Stimulated activated naive B cell treated with anti-CD40 and anti-IgM and Interleukin-4, amounts not matched to agents 10 μg/mL and 1 μg/mL and 100 μg/mL, for 72 hours (primary cell): ENCODE data around the gene ATP1A3.
A peak's percentile ranks its signal among the peaks of the same experiment; 100 is the strongest.
"Not testable (repeated sequence)": the region's sequence is repeated elsewhere in the genome, so short reads cannot be mapped to it uniquely, and the experiment has no call there.

Experiments
- ATAC-seq, 2 donors: fragments of 150-1000 bp; cut with Tn5 transposase; replicated peaks; 2 replicates each; pipeline ENCODE4 v1.10.0; 2021; ENCODE audit warnings: moderate library complexity in 1 of 2
- DNase-seq: peaks from one replicate; pipeline ENCODE4 v3.0.0; 2021
- H3K27ac Mint-ChIP-seq: one replicate; pipeline ENCODE4 v1.8.0; 2022; ENCODE audit warnings: mild to moderate bottlenecking, mixed read lengths
- H3K27me3 Mint-ChIP-seq, 2 donors: one replicate each; pipeline ENCODE4 v1.8.0; 2022; ENCODE audit warnings: mixed read lengths in 2 of 2
- H3K36me3 Mint-ChIP-seq, 2 donors: one replicate each; pipeline ENCODE4 v1.8.0; 2022; ENCODE audit warnings: mixed read lengths in 2 of 2, mild to moderate bottlenecking in 1 of 2
- H3K4me1 Mint-ChIP-seq, 2 donors: one replicate each; pipeline ENCODE4 v1.8.0; 2022; ENCODE audit warnings: mixed read lengths in 2 of 2, mild to moderate bottlenecking in 1 of 2
- H3K4me3 Mint-ChIP-seq, 2 donors: one replicate each; pipeline ENCODE4 v1.8.0; 2022; ENCODE audit warnings: mild to moderate bottlenecking in 2 of 2, mixed read lengths in 2 of 2, moderate library complexity in 1 of 2
- H3K9me3 Mint-ChIP-seq, 2 donors: one replicate each; pipeline ENCODE4 v1.8.0; 2022; ENCODE audit warnings: mixed read lengths in 2 of 2, mild to moderate bottlenecking in 1 of 2

ATP1A3 gene

DNA sequence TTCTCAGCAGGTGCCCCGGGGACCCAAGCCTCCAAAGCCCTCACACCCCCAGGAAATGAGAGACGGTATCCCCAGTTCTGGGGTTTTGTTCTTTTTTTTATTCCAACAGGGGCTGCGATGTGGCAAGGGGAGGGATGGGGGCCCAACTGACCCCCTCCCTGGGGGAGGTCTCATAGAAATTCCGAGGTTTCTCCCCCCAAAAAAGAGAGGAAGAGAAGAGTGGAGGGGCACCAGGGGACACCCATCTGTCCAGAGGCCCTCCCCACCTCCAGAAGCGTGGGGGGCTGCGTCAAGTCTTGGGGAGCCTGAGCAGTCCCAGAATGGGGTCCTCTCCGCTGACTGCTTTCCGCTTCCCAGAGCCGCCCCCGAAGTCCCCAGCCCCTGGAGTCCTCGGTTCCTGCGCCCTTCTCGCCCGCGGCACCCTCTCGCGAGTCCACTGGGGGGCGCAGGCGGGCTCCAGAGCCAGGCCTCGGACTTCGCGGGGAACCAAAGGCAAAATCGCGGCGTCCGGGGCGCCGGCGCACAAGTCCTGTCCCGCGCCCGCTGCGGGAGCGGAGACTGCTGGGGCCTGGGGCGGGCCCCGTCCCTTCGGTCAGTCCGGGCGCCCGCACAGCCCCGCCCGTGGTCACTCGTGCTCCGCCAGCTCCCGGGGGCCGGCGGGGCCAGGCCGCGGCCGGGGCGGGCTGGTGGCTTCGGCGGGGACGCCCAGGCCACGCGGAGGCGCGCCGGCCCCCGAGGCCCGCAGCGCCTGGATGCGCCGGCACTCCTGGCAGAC is 4.4 kb upstream of the ATP1A3 start:
- H3K4me1 Mint-ChIP-seq = peaks cover 32 to 33% of the 10 kb centered on the region in 2 donors

DNA sequence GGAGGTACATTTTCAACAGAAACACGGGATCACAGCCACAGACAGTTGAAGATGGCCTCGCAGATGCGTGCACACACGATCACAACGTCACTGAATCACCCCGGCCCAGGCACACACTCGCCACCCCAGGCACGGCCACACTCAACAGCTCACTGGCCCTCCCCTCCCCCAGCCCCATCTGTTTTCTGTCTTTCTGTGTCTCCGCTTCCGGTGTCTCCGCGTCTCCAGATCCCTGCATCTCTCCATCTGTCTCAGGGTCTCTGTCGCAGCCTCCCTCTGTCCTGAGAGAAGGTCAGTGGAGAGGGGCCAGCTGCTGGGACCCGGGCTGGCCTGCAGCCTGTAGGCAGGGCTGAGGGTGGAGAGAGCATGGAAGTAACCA is 3.8 kb upstream of the ATP1A3 start:
- peak overlapping the region; percentile 71 to 79 for H3K4me3 Mint-ChIP-seq
- H3K4me1 Mint-ChIP-seq = peaks cover 35 to 36% of the 10 kb centered on the region in 2 donors
- peak overlapping the region; percentile 79 for H3K27ac Mint-ChIP-seq

More for the DNA sequence above, 4.4 kb upstream of the ATP1A3 start:
- DNase-seq (peak; percentile 41), ATAC-seq (peak; percentile 27 to 31)
- peaks cover 65 to 76% of the 10 kb centered on the region in 2 donors for H3K27me3 Mint-ChIP-seq
- H3K36me3 Mint-ChIP-seq = no peaks in the 10 kb centered on the region
- H3K4me3 Mint-ChIP-seq = peak overlapping the region; percentile 71 to 79
- peak overlapping the region; percentile 79 for H3K27ac Mint-ChIP-seq
- no peaks in the 10 kb centered on the region for H3K9me3 Mint-ChIP-seq

DNA sequence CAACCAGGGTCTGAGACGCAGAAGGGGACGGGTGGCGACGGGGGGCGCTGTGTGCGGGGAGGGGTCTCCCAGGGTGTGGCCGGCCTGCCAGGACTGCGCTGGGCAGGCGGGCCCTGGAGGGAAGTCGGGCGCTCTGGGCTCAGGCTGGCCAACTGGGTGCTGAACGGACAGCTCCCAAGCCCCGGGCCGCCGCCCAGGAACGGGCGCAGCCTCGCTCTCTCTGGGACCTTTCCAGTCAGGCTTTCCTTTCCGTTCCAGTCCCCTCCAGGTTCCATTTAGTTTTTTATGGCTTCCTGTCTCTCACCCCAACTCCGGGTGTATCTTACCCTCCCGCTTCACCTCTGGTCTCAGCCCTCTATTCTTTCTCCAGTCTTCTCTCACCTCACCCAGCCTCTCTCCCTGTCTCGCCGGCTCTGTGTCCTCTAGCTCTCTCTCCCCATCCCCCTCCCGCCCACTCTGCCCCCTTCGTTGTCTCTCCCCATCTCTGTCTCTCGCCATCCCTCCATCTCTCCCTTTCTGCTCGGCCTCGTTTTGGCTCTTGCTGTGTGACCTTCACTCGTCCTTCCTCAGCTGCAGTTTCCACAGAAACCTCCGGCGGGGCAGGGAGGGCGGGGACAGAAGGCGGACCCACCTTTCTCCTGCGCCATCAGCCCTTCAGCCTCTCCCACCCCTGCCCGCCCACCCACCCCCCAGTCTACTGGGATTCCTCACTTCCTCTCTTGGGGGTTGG is 3.3 kb upstream of the ATP1A3 start:
- peak; percentile 17 for DNase-seq
- H3K27me3 Mint-ChIP-seq = peaks cover 66 to 78% of the 10 kb centered on the region in 2 donors
- peak overlapping the region; percentile 71 to 79 for H3K4me3 Mint-ChIP-seq
- H3K27ac Mint-ChIP-seq = peak overlapping the region; percentile 79
- no peaks in the 10 kb centered on the region for H3K9me3 Mint-ChIP-seq
- peaks cover 36 to 39% of the 10 kb centered on the region in 2 donors for H3K4me1 Mint-ChIP-seq
- no peaks in the 10 kb centered on the region for H3K36me3 Mint-ChIP-seq
- ATAC-seq = peak; percentile 46 to 51

More for the DNA sequence above, 3.8 kb upstream of the ATP1A3 start:
- ATAC-seq (peak; percentile 51 to 52), DNase-seq (peak; percentile 18)
- Mint-ChIP-seq H3K9me3 (no peaks in the 10 kb centered on the region), H3K27me3 (peaks cover 64 to 76% of the 10 kb centered on the region in 2 donors), H3K36me3 (no peaks in the 10 kb centered on the region)

DNA sequence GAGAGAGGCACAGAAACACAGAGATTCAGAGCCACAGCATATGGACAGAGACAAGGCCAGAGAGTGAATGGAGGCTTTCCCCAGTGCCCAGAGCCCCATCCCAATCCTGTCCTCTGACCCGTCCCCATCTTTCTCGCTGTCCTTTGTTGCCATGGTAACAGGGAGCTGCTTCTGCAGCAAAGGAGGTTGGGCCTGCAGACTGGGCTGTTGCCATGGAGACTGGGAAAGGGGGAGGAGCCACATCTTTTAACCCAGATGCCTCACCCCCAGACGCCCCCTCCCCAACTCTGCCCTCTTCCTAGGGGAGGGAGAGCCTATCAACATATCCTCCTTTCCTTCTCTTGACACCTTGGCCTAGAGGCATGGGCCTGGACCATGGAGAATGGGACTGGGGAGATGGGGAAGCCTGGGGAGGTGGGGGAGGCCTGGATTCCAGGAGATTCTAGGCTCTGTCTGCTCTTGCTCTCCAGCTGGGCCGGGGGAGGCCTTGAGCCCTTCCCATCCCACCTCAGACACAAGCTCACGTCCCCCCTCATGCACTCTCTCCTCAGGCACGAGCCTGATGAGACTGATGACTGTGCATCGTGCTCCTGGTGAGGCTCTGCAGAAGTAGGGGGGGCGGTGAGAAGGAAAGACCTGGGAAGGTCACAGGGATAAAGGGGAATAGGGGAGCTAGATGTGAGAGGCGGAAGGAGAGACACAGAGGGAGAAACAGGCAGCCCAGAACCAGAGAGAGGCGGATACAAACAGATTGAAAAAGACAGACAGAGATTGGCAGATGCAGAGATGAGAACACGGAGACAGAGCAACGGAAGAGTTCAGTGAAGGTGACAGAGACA is 2.1 kb upstream of the ATP1A3 start:
- no peaks in the 10 kb centered on the region for H3K9me3 Mint-ChIP-seq
- peaks cover 62 to 71% of the 10 kb centered on the region in 2 donors for H3K27me3 Mint-ChIP-seq
- H3K36me3 Mint-ChIP-seq = no peaks in the 10 kb centered on the region
- H3K27ac Mint-ChIP-seq = no peak overlapping the region
- ATAC-seq = no peak
- DNase-seq = no peak
- peak overlapping the region in 1 of 2 donors; percentile 5 for H3K4me3 Mint-ChIP-seq
- H3K4me1 Mint-ChIP-seq = peaks cover 36 to 39% of the 10 kb centered on the region in 2 donors

DNA sequence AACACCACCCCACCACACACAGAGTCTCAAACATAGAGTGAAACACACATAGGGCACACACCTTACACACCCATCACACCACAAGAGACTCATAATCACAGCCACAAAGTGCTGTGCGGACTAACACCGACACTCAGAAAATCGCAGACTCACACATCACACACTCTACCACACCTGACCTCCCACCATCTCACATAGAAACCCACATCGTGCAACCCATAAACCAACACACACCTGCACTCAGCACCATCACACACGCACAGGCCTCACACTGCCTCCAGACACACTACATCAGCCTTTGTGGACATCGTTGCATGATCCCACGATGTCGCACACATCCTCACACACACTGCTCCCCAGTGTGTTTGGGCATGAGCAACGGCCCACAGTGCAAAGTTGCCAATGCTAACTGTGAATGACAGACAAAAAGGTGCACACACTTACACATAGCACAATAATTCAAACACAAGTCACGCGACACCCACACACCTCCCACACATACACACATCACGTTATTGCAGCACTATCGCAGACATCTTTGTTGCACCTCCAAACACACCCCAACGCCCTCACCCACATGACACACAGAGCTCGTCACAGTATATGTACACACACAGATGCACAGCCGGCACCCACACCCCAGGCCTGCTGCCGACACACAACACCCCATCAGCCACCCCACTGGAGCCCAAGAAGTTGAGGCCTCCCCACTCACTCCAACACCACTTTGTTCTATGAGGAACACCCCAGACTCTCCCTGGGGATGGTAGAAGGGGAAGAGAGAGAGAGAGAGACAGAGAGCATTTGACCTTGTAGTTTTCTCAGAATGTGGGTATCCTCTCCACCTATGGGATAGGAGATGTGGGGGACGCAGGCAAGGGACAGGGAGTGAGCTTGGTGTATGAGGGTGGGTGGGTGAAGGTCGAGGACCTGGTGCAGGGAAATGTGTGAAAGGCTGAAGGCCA is 1.2 kb upstream of the ATP1A3 start:
- no peaks in the 10 kb centered on the region for H3K9me3 Mint-ChIP-seq
- no peaks in the 10 kb centered on the region for H3K36me3 Mint-ChIP-seq
- no peak for ATAC-seq
- peaks cover 61 to 64% of the 10 kb centered on the region in 2 donors for H3K27me3 Mint-ChIP-seq
- peak overlapping the region; percentile 8 to 11 for H3K4me3 Mint-ChIP-seq
- no peak for DNase-seq
- H3K4me1 Mint-ChIP-seq = peaks cover 36 to 39% of the 10 kb centered on the region in 2 donors
- H3K27ac Mint-ChIP-seq = no peak overlapping the region

DNA sequence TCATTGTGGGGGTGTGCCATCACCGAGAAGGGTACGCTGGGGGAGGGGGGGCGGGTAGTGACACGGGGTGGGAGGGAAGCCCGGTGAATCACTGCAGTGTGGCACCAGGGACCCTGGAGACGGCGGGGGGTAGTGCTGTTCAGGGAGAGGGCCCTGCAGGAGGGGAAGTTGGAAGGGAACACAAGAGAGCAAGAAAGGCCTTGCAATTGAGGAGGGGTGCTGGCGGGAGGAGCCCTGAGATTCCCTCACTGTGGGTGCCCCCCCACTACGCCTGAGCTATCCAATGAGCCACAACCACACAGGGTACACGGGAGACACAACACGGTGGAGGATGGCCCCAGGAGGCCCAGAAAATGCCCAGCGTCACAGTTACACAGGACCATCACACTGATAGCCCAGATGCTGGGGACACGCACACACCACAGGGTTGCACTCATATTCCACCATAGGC is 516 bp upstream of the ATP1A3 start:
- H3K27me3 Mint-ChIP-seq = peaks cover 54 to 57% of the 10 kb centered on the region in 2 donors
- H3K36me3 Mint-ChIP-seq = no peaks in the 10 kb centered on the region
- ATAC-seq = no peak
- peak overlapping the region in 1 of 2 donors; percentile 5 for H3K4me3 Mint-ChIP-seq
- no peak overlapping the region for H3K27ac Mint-ChIP-seq
- no peak for DNase-seq
- H3K4me1 Mint-ChIP-seq = peaks cover 36 to 37% of the 10 kb centered on the region in 2 donors
- no peaks in the 10 kb centered on the region for H3K9me3 Mint-ChIP-seq

DNA sequence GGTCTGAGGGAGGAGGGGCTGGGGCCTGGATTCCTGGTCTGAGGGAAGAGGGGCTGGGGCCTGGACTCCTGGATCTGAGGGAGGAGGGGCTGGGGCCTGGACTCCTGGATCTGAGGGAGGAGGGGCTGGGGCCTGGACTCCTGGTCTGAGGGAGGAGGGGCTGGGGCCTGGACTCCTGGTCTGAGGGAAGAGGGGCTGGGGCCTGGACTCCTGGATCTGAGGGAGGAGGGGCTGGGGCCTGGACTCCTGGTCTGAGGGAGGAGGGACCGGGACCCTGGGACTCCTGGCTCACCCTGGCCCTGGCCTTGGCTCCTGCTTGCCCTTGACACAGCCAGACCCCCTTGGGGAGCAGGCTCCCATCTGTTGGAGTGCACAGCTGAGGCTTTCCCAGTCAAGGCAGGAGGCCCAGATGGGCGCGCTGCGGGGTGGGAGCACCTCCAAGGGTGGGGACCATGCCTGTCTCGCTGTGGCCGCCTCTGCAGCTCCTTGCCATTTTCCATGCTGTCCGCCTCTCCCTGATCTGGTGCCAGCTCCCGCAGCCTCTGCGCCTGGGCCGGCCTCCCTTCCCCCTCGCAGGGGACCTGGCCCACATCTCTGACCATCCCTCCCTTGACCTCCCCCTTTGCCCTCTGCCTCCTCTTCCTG is 2.0 kb downstream of the ATP1A3 start:
- not testable (repeated sequence) for H3K4me3 Mint-ChIP-seq, H3K27ac Mint-ChIP-seq, DNase-seq, H3K36me3 Mint-ChIP-seq, H3K9me3 Mint-ChIP-seq, ATAC-seq
- peaks cover 38 to 39% of the 10 kb centered on the region in 2 donors for H3K27me3 Mint-ChIP-seq
- H3K4me1 Mint-ChIP-seq = peaks cover 24 to 26% of the 10 kb centered on the region in 2 donors

DNA sequence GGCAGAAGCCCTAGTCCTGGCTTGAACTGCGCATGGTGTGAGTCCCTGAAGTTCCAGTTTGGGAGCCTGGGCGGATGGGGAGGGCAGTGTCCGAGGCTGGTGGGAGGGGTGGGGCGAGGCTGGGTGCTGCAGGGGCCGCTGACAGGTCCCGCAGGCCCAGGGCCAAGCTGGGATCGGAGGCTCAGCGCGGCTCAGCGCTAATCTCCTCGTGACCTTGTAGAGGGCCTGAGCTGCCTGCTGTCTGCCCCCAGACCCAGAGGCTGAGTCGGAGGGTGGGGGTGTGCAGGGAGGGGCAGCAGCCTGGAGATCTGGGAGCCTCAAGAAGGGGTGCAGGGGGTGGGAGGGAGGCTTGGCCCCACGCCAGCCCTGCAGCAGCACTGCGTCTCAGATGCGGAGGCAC is 3.0 kb downstream of the ATP1A3 start:
- no peak overlapping the region for H3K4me3 Mint-ChIP-seq
- H3K4me1 Mint-ChIP-seq = peaks cover 15 to 18% of the 10 kb centered on the region in 2 donors
- H3K27me3 Mint-ChIP-seq = peaks cover 29% of the 10 kb centered on the region in 2 donors
- H3K27ac Mint-ChIP-seq = no peak overlapping the region
- no peaks in the 10 kb centered on the region for H3K36me3 Mint-ChIP-seq
- ATAC-seq (no peak), DNase-seq (no peak)
- no peaks in the 10 kb centered on the region for H3K9me3 Mint-ChIP-seq

DNA sequence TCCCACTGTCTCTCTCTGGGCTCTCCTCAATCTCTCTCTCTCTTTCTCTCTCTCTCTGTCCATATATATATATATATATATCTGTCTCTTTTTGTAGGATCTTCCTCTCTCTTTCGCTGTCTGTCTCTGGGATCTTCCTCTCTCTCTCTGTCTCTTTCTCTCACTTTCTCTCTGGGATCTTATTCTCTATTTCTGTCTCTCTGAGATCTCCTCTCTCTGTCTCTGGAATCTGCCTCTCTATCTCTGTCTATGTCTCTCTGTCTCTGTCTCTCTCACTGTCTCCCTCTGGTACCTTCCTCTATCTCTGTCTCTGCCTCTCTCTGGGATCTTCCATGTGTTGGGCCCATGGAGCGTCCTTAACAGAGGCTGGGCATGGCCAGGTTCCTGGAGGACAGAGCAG is 3.4 kb downstream of the ATP1A3 start:
- Mint-ChIP-seq H3K27me3 (peaks cover 25 to 26% of the 10 kb centered on the region in 2 donors), H3K4me1 (peaks cover 12 to 17% of the 10 kb centered on the region in 2 donors), H3K36me3 (no peaks in the 10 kb centered on the region), H3K4me3 (no peak overlapping the region), H3K9me3 (no peaks in the 10 kb centered on the region), H3K27ac (no peak overlapping the region)
- ATAC-seq = no peak
- DNase-seq = no peak

DNA sequence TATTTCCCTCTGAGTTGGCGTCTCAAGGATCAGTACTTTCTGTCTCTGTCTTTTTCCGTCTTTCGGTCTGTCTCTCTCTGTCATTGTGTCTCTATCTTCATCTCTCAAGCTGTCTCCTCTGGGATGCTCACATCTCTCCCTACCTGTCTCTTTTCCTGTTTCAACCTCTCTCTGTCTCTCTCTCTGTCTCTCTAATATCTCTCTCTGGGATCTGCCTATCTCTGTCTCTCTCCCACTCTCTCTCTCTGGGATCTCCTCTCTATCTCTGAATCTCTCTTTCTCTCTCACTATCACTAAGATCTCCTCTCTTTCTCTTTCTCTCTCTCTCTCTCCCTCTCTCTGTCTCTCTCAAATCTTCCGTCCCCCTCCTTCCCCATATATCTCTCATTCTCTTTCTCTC is 4.0 kb downstream of the ATP1A3 start:
- no peak for DNase-seq
- peaks cover 19 to 20% of the 10 kb centered on the region in 2 donors for H3K27me3 Mint-ChIP-seq
- peaks cover 6 to 11% of the 10 kb centered on the region in 2 donors for H3K4me1 Mint-ChIP-seq
- ATAC-seq = no peak
- H3K9me3 Mint-ChIP-seq = no peaks in the 10 kb centered on the region
- H3K36me3 Mint-ChIP-seq = no peaks in the 10 kb centered on the region
- no peak overlapping the region for H3K27ac Mint-ChIP-seq
- H3K4me3 Mint-ChIP-seq = no peak overlapping the region

DNA sequence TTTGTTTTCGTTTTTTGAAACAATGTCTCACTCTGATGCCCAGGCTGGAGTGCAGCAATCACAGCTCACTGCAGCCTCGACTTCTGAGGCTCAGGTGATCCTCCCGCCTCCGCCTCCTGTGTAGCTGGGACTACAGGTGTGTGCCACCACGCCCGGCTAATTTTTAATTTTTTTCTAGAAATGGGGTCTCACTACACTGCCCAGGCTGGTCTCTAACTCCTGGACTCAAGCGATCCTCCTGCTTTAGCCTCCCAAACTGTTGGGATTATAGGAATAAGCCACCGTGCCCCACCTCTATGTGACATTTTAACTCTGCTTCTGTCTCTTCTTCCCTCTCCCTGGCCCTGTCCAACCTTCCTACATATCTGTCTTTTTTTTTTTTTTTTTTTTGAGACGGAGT is 5.1 kb downstream of the ATP1A3 start:
- Mint-ChIP-seq H3K27ac (no peak overlapping the region), H3K9me3 (no peaks in the 10 kb centered on the region), H3K4me1 (peaks cover 5 to 8% of the 10 kb centered on the region in 2 donors), H3K36me3 (no peaks in the 10 kb centered on the region), H3K4me3 (no peak overlapping the region), H3K27me3 (peaks cover 13% of the 10 kb centered on the region in 2 donors)
- ATAC-seq (no peak), DNase-seq (no peak)

DNA sequence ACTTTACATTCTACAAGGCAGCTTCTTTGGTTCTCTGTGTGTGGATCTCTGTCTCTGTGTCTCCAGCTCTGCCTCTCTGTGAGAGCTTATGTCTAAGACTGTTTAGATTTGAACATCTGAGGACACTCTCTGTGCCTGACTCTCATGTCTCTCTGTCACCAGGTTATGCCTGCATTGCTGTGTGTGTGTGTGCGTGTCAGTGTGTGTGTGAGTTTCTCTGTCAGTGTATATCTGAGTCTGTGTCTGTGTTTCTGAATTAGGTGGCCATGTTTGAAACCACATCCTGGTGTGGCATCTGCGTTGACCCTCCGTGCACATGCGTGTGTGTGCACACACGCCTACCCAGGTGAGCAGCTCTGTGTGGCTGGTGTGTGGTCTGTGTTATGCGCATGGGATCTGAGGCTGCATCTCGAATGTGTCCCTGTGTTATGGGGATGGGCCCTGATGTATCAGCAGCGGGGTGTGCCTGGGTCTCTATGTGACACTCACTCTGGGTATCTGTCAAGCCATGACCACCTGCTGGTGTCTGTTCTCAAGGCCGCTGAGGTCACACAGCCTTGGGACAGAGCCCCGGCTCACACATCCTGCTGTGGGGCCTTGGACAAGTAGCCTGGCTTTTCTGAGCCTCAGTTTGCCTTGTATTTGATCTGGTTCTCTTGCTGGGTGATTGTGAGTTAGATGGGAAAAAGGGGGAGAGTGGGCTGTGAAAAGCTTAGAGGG is 6.7 kb downstream of the ATP1A3 start:
- Mint-ChIP-seq H3K4me3 (no peak overlapping the region), H3K27ac (no peak overlapping the region)

More for the DNA sequence above, 6.7 kb downstream of the ATP1A3 start:
- Mint-ChIP-seq H3K27me3 (peaks cover 1 to 4% of the 10 kb centered on the region in 2 donors), H3K9me3 (no peaks in the 10 kb centered on the region), H3K4me1 (no peaks in the 10 kb centered on the region), H3K36me3 (no peaks in the 10 kb centered on the region)
- ATAC-seq (no peak), DNase-seq (no peak)
